HG03342 (cell line): ENCODE results near the gene SCYGR3.

Experiments
- ATAC-seq: cut with Tn5 transposase; IDR thresholded peaks from one replicate; pipeline ENCODE4 v1.9.1; 2021; ENCODE audit warnings: mild to moderate bottlenecking, moderate library complexity; ENCODE audit not compliant: unreplicated experiment

SCYGR3 gene

GRCh38 chr2:227614740-227615139, at the start of gene SCYGR3:
SCYGR3 (minus strand) TSS chr2:227614840; CDS start chr2:227614840, 0 bp downstream.
- no peak for ATAC-seq

- no peak for ATAC-seq
Observed at GRCh38 chr2:227661827-227662226, 47.2 kb upstream of the SCYGR3 start.

- no peak for ATAC-seq
Observed at GRCh38 chr2:227661025-227661649, 46.5 kb upstream of the SCYGR3 start.

- no peak for ATAC-seq
Observed at GRCh38 chr2:227657199-227657845, 42.7 kb upstream of the SCYGR3 start.

GRCh38 chr2:227655454-227655853, 40.8 kb upstream of the SCYGR3 start:
- ATAC-seq: peak; percentile 55

- no peak for ATAC-seq
Observed at GRCh38 chr2:227654426-227654825, 39.8 kb upstream of the SCYGR3 start.

GRCh38 chr2:227653419-227653818, 38.8 kb upstream of the SCYGR3 start:
- no peak for ATAC-seq

GRCh38 chr2:227643990-227644551, 29.4 kb upstream of the SCYGR3 start:
- no peak for ATAC-seq

GRCh38 chr2:227642656-227643055, 28.0 kb upstream of the SCYGR3 start:
- ATAC-seq: no peak

GRCh38 chr2:227634201-227634600, 19.6 kb upstream of the SCYGR3 start:
- ATAC-seq: no peak

- ATAC-seq: no peak
Observed at GRCh38 chr2:227632827-227633226, 18.2 kb upstream of the SCYGR3 start.

- no peak for ATAC-seq
Observed at GRCh38 chr2:227630322-227630721, 15.7 kb upstream of the SCYGR3 start.

GRCh38 chr2:227629435-227629834, 14.8 kb upstream of the SCYGR3 start:
- ATAC-seq: no peak

- ATAC-seq: peak; percentile 97
Observed at GRCh38 chr2:227627769-227628168, 13.1 kb upstream of the SCYGR3 start.

GRCh38 chr2:227626580-227627151, 12.0 kb upstream of the SCYGR3 start:
- ATAC-seq: no peak

- ATAC-seq: no peak
Observed at GRCh38 chr2:227625420-227625819, 10.8 kb upstream of the SCYGR3 start.

GRCh38 chr2:227623226-227623625, 8.6 kb upstream of the SCYGR3 start:
- no peak for ATAC-seq

- ATAC-seq: no peak
Observed at GRCh38 chr2:227617316-227618230, 2.9 kb upstream of the SCYGR3 start, which contains the start of gene SCYGR4. SCYGR4 (plus strand) TSS chr2:227617498; CDS start chr2:227617498, 0 bp downstream.

GRCh38 chr2:227616631-227617030, 2.0 kb upstream of the SCYGR3 start:
- ATAC-seq: no peak

GRCh38 chr2:227615906-227616305, 1.3 kb upstream of the SCYGR3 start:
- no peak for ATAC-seq

GRCh38 chr2:227615181-227615580, 541 bp upstream of the SCYGR3 start:
- ATAC-seq: no peak
